ENCODE results near the gene RNF220. TPM values are rescaled to one million over a fixed set of nuclear protein-coding genes. Genes with fewer than 3 reads are reported as not detected.

Gene RNF220
- total RNA-seq, 1 donor from 2014 or later, result 84.4 TPM

GRCh38 chr1:44511769-44512168 is 106.7 kb downstream of the RNF220 start:
- H3K27ac Mint-ChIP-seq (ENCODE audit: unreplicated experiment), result no peak overlapping the region
- DNase-seq (ENCODE audit: extremely low spot score, unreplicated experiment), result no peak
- peaks cover 81% of the 10 kb centered on the region for H3K27me3 Mint-ChIP-seq (ENCODE audit: unreplicated experiment)
- H3K36me3 Mint-ChIP-seq (ENCODE audit: unreplicated experiment), result no peaks in the 10 kb centered on the region
- H3K4me3 Mint-ChIP-seq (ENCODE audit: unreplicated experiment), result no peak overlapping the region
- H3K4me1 Mint-ChIP-seq (ENCODE audit: unreplicated experiment), result peaks cover 1% of the 10 kb centered on the region
- TF ChIP-seq, protein P1, sequence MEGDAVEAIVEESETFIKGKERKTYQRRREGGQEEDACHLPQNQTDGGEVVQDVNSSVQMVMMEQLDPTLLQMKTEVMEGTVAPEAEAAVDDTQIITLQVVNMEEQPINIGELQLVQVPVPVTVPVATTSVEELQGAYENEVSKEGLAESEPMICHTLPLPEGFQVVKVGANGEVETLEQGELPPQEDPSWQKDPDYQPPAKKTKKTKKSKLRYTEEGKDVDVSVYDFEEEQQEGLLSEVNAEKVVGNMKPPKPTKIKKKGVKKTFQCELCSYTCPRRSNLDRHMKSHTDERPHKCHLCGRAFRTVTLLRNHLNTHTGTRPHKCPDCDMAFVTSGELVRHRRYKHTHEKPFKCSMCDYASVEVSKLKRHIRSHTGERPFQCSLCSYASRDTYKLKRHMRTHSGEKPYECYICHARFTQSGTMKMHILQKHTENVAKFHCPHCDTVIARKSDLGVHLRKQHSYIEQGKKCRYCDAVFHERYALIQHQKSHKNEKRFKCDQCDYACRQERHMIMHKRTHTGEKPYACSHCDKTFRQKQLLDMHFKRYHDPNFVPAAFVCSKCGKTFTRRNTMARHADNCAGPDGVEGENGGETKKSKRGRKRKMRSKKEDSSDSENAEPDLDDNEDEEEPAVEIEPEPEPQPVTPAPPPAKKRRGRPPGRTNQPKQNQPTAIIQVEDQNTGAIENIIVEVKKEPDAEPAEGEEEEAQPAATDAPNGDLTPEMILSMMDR (IDR thresholded peaks at IDR 0.05), result no peak
- H3K9me3 Mint-ChIP-seq (ENCODE audit: unreplicated experiment), result no peaks in the 10 kb centered on the region

DNA sequence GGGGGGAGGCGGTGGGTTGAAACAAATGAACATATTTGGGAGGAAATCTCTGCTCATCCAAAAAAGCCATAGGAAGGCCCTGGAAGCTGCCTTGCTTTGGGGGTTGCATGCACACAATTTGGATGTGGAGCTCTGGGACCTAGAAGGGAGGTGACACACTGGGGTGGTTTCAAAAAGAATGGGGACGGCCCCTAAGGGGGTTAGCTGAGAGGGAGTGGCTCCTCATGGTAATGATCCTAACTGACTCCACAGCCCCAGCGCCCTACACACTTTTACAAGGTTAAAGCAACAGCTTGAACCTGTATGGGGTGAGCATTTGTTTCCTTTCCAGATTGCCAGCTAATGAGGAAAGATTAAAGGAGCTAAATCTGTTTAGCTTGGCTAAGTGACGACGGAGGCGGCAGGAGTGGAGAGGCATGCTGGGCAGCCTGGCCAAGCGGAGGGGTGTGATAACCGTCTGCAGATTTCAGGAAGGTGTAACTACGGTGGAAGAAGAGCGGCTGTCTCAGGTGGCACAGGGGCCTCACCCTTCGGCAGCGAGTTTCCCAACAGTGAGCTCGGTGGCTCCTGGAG is 107.3 kb downstream of the RNF220 start:
- TF ChIP-seq, protein P1 (IDR thresholded peaks at IDR 0.05), result no peak
- no peaks in the 10 kb centered on the region for H3K4me1 Mint-ChIP-seq (ENCODE audit: unreplicated experiment)

GRCh38 chr1:44513111-44513510 is 108.1 kb downstream of the RNF220 start:
- no peak overlapping the region for H3K27ac Mint-ChIP-seq (ENCODE audit: unreplicated experiment)
- no peaks in the 10 kb centered on the region for H3K36me3 Mint-ChIP-seq (ENCODE audit: unreplicated experiment)
- H3K27me3 Mint-ChIP-seq (ENCODE audit: unreplicated experiment), result peaks cover 76% of the 10 kb centered on the region
- H3K9me3 Mint-ChIP-seq (ENCODE audit: unreplicated experiment), result no peaks in the 10 kb centered on the region
- H3K4me3 Mint-ChIP-seq (ENCODE audit: unreplicated experiment), result no peak overlapping the region
- DNase-seq (ENCODE audit: extremely low spot score, unreplicated experiment), result no peak
- H3K4me1 Mint-ChIP-seq (ENCODE audit: unreplicated experiment), result no peaks in the 10 kb centered on the region
- TF ChIP-seq, protein P1 (IDR thresholded peaks at IDR 0.05), result no peak

More for the DNA sequence above, 107.3 kb downstream of the RNF220 start:
- no peak overlapping the region for H3K27ac Mint-ChIP-seq (ENCODE audit: unreplicated experiment)
- H3K27me3 Mint-ChIP-seq (ENCODE audit: unreplicated experiment), result peaks cover 81% of the 10 kb centered on the region
- no peak for DNase-seq (ENCODE audit: extremely low spot score, unreplicated experiment)
- H3K9me3 Mint-ChIP-seq (ENCODE audit: unreplicated experiment), result no peaks in the 10 kb centered on the region
- H3K4me3 Mint-ChIP-seq (ENCODE audit: unreplicated experiment), result no peak overlapping the region
- no peaks in the 10 kb centered on the region for H3K36me3 Mint-ChIP-seq (ENCODE audit: unreplicated experiment)

DNA sequence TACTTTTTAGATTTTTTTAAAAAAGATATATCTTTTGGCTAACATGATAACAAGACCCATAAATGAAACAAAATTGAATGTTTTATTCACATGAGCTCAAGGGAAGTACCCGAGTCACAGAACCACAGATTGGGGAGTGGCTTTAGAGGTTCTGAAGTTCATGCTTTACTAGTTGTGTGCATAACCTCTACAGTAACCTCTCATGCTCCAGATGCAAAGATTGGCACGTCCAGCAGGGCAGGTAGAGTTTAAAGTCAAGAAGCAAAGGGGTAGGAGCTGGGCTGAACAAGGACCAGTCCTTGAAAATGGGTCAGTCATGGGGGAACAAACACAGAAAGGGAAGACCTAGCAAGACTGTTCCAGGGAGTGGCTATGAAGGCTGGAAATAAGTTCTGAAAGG is 109.6 kb downstream of the RNF220 start:
- no peaks in the 10 kb centered on the region for H3K36me3 Mint-ChIP-seq (ENCODE audit: unreplicated experiment)
- H3K9me3 Mint-ChIP-seq (ENCODE audit: unreplicated experiment), result no peaks in the 10 kb centered on the region
- no peaks in the 10 kb centered on the region for H3K4me1 Mint-ChIP-seq (ENCODE audit: unreplicated experiment)
- TF ChIP-seq, protein P1 (IDR thresholded peaks at IDR 0.05), result no peak
- H3K4me3 Mint-ChIP-seq (ENCODE audit: unreplicated experiment), result no peak overlapping the region
- no peak overlapping the region for H3K27ac Mint-ChIP-seq (ENCODE audit: unreplicated experiment)
- H3K27me3 Mint-ChIP-seq (ENCODE audit: unreplicated experiment), result peaks cover 75% of the 10 kb centered on the region
- no peak for DNase-seq (ENCODE audit: extremely low spot score, unreplicated experiment)

DNA sequence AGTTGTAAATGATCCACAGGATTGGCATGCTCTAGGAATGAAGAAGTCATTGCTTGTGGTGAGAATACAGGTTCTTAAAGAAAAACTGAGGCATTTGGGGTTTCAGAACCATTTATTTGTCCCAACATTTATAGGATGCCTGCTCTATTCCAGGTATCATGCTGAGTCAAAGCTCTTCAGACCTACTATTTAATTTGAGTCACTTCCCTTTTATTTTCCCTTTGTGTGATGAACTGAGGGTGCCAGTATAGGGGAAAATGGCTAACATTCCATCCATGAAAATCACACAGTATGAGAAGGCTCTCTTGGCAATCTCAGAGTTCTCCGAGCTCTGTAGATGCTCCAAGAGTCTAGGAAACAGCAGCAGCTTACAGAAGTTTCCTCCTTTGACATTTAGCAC is 110.4 kb downstream of the RNF220 start:
- Mint-ChIP-seq H3K27ac (ENCODE audit: unreplicated experiment) (no peak overlapping the region), H3K9me3 (ENCODE audit: unreplicated experiment) (no peaks in the 10 kb centered on the region), H3K4me1 (ENCODE audit: unreplicated experiment) (no peaks in the 10 kb centered on the region), H3K4me3 (ENCODE audit: unreplicated experiment) (no peak overlapping the region), H3K36me3 (ENCODE audit: unreplicated experiment) (no peaks in the 10 kb centered on the region), H3K27me3 (ENCODE audit: unreplicated experiment) (peaks cover 76% of the 10 kb centered on the region)
- no peak for DNase-seq (ENCODE audit: extremely low spot score, unreplicated experiment)
- TF ChIP-seq, protein P1 (IDR thresholded peaks at IDR 0.05), result no peak

All from osteocyte (in vitro differentiated cells).